SK-N-SH treated with all-trans-retinoic acid at 6 μM for 48 hours (cell line): ENCODE data around the gene TET3.

Experiments used
- GLIS3 ChIP-seq: fragments of 250-450 bp; sonication (Bioruptor Pico); IDR thresholded peaks from 2 replicates; pipeline ENCODE4 v1.5.0; 2020; ENCODE audit warnings: mild to moderate bottlenecking, moderate library complexity
- ZFP30 ChIP-seq: fragments of 450-650 bp; formaldehyde crosslinking; IDR thresholded peaks from 2 replicates; pipeline ENCODE4 v1.5.0; 2022; ENCODE audit warnings: mild to moderate bottlenecking, moderate library complexity

DNA sequence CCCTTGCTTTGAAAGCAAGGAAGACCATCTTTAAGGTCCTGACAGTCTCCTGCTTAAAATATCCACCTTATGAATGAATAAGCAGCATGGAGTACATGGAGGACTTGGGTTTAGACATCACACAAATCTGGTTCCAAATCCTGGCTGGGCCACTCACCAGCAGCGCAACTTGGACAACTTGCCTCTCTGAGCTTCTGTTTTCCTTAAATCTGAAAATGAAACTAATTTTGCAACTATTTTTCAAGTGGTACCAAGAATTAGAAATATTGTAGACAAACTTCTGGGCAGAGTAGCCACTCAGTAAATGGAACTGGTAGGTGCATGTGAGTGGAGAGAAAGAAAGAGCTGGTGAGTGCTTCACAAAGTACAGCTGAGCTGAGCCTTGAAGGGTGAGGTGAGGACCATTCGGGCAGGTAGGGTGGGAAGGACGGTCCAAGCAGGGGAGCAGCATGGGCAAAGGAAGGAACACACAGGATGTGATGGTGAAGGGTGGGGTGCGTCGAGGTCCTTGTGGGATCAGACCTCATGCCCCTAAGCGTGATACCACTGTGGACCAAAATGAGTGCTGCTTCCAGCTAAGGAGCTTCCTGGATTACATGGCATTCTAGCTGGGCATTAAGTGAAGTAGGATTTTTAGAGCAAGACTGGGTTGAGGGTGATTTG, 14.4 kb upstream of the TET3 start:
- TF ChIP-seq GLIS3 (CRISPR knock-in tag) (no peak), ZFP30 (CRISPR knock-in tag) (no peak)
